WTC11 (cell line): ENCODE measurements around the gene RBFOX1. TPM values are rescaled to one million over a fixed set of nuclear protein-coding genes. Genes with fewer than 3 reads are reported as not detected.

Experiments
- ATAC-seq: fragments of 200-7000 bp; cut with Tn5 transposase; 2 replicates; pipeline ENCODE4 v1.10.0; 2021; ENCODE audit warnings: mild to moderate bottlenecking, moderate library complexity
- CTCF ChIA-PET: fragments of 300-600 bp; sonication (Branson Sonifier 250); formaldehyde crosslinking; loops from one replicate; lab custom pipeline; 2021; ENCODE audit warnings: antibody characterized with exemption; lab: Charles Lee
- POLR2A ChIA-PET: fragments of 350-600 bp; sonication (Branson Sonifier 250); formaldehyde crosslinking; loops from one replicate; lab custom pipeline; 2021; ENCODE audit warnings: antibody characterized with exemption; lab: Charles Lee
- DNase-seq: peaks from one replicate; pipeline ENCODE4 v3.0.0; 2021; ENCODE audit warnings: low spot score
- H3K27ac Mint-ChIP-seq: 2 replicates; pipeline ENCODE4 v1.8.0; 2021; ENCODE audit warnings: mixed read lengths
- H3K27me3 Mint-ChIP-seq: 2 replicates; pipeline ENCODE4 v1.8.0; 2021; ENCODE audit warnings: low read depth, mild to moderate bottlenecking, moderate library complexity, mixed read lengths
- H3K36me3 Mint-ChIP-seq: 2 replicates; pipeline ENCODE4 v1.8.0; 2021; ENCODE audit warnings: mixed read lengths
- H3K4me1 Mint-ChIP-seq: 2 replicates; pipeline ENCODE4 v1.8.0; 2022; ENCODE audit warnings: mixed read lengths
- H3K4me3 Mint-ChIP-seq: 2 replicates; pipeline ENCODE4 v1.8.0; 2021; ENCODE audit warnings: mild to moderate bottlenecking, moderate library complexity, mixed read lengths
- H3K9me3 Mint-ChIP-seq: 2 replicates; pipeline ENCODE4 v1.8.0; 2021; ENCODE audit warnings: mixed read lengths
- CBFB ChIP-seq: sonication (generic); formaldehyde crosslinking; IDR thresholded peaks from 2 replicates; pipeline ENCODE4 v1.8.1; 2022; ENCODE audit warnings: mild to moderate bottlenecking, low read depth, missing genetic modification reagents
- FOXJ3 ChIP-seq: sonication (generic); formaldehyde crosslinking; IDR thresholded peaks from 2 replicates; pipeline ENCODE4 v1.9.0; 2021; ENCODE audit warnings: missing genetic modification reagents, mild to moderate bottlenecking, borderline replicate concordance
- FOXK1 ChIP-seq: sonication (generic); formaldehyde crosslinking; IDR thresholded peaks from 2 replicates; pipeline ENCODE4 v1.8.0; 2022; ENCODE audit warnings: mild to moderate bottlenecking, moderate library complexity, missing genetic modification reagents
- FOXP1 ChIP-seq: sonication (generic); formaldehyde crosslinking; IDR thresholded peaks from 2 replicates; pipeline ENCODE4 v1.8.0; 2022; ENCODE audit warnings: missing genetic modification reagents, mild to moderate bottlenecking, moderate library complexity, borderline replicate concordance
- GRHL2 ChIP-seq: fragments of 250-450 bp; sonication (Bioruptor Pico); IDR thresholded peaks from 2 replicates; pipeline ENCODE4 v1.8.0; 2022; ENCODE audit warnings: mild to moderate bottlenecking, moderate library complexity; ENCODE audit not compliant: insufficient replicate concordance, severe bottlenecking
- MXD4 ChIP-seq: fragments of 250-450 bp; sonication (Bioruptor Pico); IDR thresholded peaks from 2 replicates; pipeline ENCODE4 v1.8.0; 2021; ENCODE audit warnings: mild to moderate bottlenecking, moderate library complexity, borderline replicate concordance
- OVOL2 ChIP-seq: fragments of 250-450 bp; sonication (Bioruptor Pico); IDR thresholded peaks from 2 replicates; pipeline ENCODE4 v1.9.0; 2021; ENCODE audit warnings: mild to moderate bottlenecking, borderline replicate concordance
- RORB ChIP-seq: fragments of 250-450 bp; sonication (Bioruptor Pico); IDR thresholded peaks from 2 replicates; pipeline ENCODE4 v1.9.0; 2021; ENCODE audit warnings: mild to moderate bottlenecking
- SMAD3 ChIP-seq: sonication (generic); formaldehyde crosslinking; IDR thresholded peaks from 2 replicates; pipeline ENCODE4 v1.8.0; 2022; ENCODE audit warnings: missing genetic modification reagents, mild to moderate bottlenecking, borderline replicate concordance
- SMAD4 ChIP-seq: sonication (generic); formaldehyde crosslinking; IDR thresholded peaks from 2 replicates; pipeline ENCODE4 v1.8.0; 2022; ENCODE audit warnings: mild to moderate bottlenecking, missing genetic modification reagents
- ZNF396 ChIP-seq: fragments of 250-450 bp; sonication (Bioruptor Pico); IDR thresholded peaks from 2 replicates; pipeline ENCODE4 v1.8.0; 2021; ENCODE audit warnings: mild to moderate bottlenecking, moderate library complexity, borderline replicate concordance
- total RNA-seq: library from RNA; stranded (reverse); gene quantifications from 3 replicates; pipeline ENCODE4 v1.2.3, GENCODE V29; 2021
- TF ChIP-seq, protein P1 (sequence below): sonication (generic); formaldehyde crosslinking; IDR thresholded peaks from 2 replicates; pipeline ENCODE4 v1.8.1; 2023; ENCODE audit warnings: mild to moderate bottlenecking, missing genetic modification reagents, moderate library complexity
- TF ChIP-seq, protein P2 (sequence below): sonication (generic); formaldehyde crosslinking; IDR thresholded peaks from 2 replicates; pipeline ENCODE4 v1.8.1; 2022; ENCODE audit warnings: mild to moderate bottlenecking, moderate library complexity, missing genetic modification reagents
- TF ChIP-seq, protein P3 (sequence below): fragments of 200-600 bp; IDR thresholded peaks from 2 replicates; pipeline ENCODE4 v1.8.0; 2022; ENCODE audit warnings: antibody characterized with exemption
- TF ChIP-seq, protein P4 (sequence below): sonication (generic); formaldehyde crosslinking; IDR thresholded peaks from 2 replicates; pipeline ENCODE4 v1.8.0; 2022; ENCODE audit warnings: mild to moderate bottlenecking, missing genetic modification reagents
- TF ChIP-seq, protein P5 (sequence below): sonication (generic); formaldehyde crosslinking; IDR thresholded peaks from 2 replicates; pipeline ENCODE4 v1.8.0; 2022; ENCODE audit warnings: mild to moderate bottlenecking, missing genetic modification reagents
- TF ChIP-seq, protein P6 (sequence below): sonication (generic); formaldehyde crosslinking; conservative IDR thresholded peaks from 2 replicates; pipeline ENCODE4 v1.8.1; 2022; ENCODE audit warnings: mild to moderate bottlenecking, missing genetic modification reagents
- TF ChIP-seq, protein P7 (sequence below): sonication (generic); formaldehyde crosslinking; IDR thresholded peaks from 2 replicates; pipeline ENCODE4 v1.8.1; 2023; ENCODE audit warnings: mild to moderate bottlenecking, missing genetic modification reagents
- TF ChIP-seq, protein P8 (sequence below): fragments of 250-450 bp; sonication (Bioruptor Pico); IDR thresholded peaks from 2 replicates; pipeline ENCODE4 v1.9.0; 2021; ENCODE audit warnings: mild to moderate bottlenecking

Gene RBFOX1
- total RNA-seq, 1 experiment from 2014 or later: 1.1 TPM

DNA sequence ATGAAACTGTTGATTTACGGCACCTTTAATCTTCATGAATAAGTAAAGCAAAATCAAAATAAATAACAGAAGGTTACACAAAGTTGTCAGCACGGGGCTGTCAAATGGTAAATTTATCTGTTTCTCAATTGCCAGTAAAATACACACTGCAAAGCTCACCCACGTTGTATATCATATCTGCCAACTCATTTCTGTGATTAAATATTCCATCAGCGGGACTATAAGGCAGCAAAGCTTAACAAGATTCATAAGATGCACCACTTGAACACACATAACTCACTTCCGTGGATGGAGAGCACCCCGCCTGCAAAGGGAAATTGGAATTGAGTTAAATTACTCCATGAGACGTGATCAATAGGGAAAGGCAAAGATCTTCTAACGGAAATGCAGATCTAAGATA is 280.0 kb downstream of the RBFOX1 start:
- H3K27ac Mint-ChIP-seq: no peak overlapping the region
- no peaks in the 10 kb centered on the region for H3K4me1 Mint-ChIP-seq
- no peak for TF ChIP-seq RORB
- TF ChIP-seq SMAD3: no peak
- no peak for TF ChIP-seq FOXJ3 (CRISPR knock-in tag)
- TF ChIP-seq, protein P1, sequence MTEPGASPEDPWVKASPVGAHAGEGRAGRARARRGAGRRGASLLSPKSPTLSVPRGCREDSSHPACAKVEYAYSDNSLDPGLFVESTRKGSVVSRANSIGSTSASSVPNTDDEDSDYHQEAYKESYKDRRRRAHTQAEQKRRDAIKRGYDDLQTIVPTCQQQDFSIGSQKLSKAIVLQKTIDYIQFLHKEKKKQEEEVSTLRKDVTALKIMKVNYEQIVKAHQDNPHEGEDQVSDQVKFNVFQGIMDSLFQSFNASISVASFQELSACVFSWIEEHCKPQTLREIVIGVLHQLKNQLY (CRISPR knock-in tag): no peak
- TF ChIP-seq, protein P2, sequence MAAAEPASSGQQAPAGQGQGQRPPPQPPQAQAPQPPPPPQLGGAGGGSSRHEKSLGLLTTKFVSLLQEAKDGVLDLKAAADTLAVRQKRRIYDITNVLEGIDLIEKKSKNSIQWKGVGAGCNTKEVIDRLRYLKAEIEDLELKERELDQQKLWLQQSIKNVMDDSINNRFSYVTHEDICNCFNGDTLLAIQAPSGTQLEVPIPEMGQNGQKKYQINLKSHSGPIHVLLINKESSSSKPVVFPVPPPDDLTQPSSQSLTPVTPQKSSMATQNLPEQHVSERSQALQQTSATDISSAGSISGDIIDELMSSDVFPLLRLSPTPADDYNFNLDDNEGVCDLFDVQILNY (CRISPR knock-in tag): no peak
- TF ChIP-seq ZNF396 (CRISPR knock-in tag): no peak
- TF ChIP-seq FOXP1 (CRISPR knock-in tag): no peak
- TF ChIP-seq, protein P3, sequence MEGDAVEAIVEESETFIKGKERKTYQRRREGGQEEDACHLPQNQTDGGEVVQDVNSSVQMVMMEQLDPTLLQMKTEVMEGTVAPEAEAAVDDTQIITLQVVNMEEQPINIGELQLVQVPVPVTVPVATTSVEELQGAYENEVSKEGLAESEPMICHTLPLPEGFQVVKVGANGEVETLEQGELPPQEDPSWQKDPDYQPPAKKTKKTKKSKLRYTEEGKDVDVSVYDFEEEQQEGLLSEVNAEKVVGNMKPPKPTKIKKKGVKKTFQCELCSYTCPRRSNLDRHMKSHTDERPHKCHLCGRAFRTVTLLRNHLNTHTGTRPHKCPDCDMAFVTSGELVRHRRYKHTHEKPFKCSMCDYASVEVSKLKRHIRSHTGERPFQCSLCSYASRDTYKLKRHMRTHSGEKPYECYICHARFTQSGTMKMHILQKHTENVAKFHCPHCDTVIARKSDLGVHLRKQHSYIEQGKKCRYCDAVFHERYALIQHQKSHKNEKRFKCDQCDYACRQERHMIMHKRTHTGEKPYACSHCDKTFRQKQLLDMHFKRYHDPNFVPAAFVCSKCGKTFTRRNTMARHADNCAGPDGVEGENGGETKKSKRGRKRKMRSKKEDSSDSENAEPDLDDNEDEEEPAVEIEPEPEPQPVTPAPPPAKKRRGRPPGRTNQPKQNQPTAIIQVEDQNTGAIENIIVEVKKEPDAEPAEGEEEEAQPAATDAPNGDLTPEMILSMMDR: no peak
- TF ChIP-seq FOXK1 (CRISPR knock-in tag): no peak
- ChIA-PET CTCF (no interaction called here), POLR2A (no interaction called here)
- ATAC-seq: no peak
- H3K9me3 Mint-ChIP-seq: peaks cover 39% of the 10 kb centered on the region
- H3K4me3 Mint-ChIP-seq: no peak overlapping the region
- DNase-seq: no peak
- peaks cover 15% of the 10 kb centered on the region for H3K36me3 Mint-ChIP-seq
- no peaks in the 10 kb centered on the region for H3K27me3 Mint-ChIP-seq

DNA sequence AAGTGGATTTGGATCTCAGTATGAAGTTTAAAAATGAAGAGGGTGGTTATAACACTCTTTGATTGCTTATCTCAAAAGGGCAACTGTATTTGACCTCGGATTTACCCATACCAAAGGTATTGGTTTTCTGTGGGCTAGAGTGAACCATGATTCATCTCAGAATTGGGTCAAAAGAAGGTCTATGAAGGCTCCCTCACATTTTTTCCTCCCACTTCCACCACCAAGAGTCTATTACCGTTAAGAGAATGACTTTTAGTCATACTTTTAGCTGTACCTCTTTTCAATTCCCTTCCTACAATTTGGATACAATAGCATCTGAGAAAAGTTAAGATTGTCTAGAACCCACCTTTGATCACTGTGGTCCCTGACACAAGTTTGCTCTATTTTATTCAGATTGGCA is 280.9 kb downstream of the RBFOX1 start:
- POLR2A ChIA-PET: no interaction called here
- TF ChIP-seq, protein P4, sequence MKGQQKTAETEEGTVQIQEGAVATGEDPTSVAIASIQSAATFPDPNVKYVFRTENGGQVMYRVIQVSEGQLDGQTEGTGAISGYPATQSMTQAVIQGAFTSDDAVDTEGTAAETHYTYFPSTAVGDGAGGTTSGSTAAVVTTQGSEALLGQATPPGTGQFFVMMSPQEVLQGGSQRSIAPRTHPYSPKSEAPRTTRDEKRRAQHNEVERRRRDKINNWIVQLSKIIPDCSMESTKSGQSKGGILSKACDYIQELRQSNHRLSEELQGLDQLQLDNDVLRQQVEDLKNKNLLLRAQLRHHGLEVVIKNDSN (CRISPR knock-in tag): no peak
- TF ChIP-seq FOXP1 (CRISPR knock-in tag) (no peak), SMAD3 (no peak), GRHL2 (CRISPR knock-in tag) (no peak), CBFB (no peak), FOXJ3 (CRISPR knock-in tag) (no peak), SMAD4 (CRISPR knock-in tag) (no peak), OVOL2 (CRISPR knock-in tag) (no peak), MXD4 (no peak)
- TF ChIP-seq, protein P5, sequence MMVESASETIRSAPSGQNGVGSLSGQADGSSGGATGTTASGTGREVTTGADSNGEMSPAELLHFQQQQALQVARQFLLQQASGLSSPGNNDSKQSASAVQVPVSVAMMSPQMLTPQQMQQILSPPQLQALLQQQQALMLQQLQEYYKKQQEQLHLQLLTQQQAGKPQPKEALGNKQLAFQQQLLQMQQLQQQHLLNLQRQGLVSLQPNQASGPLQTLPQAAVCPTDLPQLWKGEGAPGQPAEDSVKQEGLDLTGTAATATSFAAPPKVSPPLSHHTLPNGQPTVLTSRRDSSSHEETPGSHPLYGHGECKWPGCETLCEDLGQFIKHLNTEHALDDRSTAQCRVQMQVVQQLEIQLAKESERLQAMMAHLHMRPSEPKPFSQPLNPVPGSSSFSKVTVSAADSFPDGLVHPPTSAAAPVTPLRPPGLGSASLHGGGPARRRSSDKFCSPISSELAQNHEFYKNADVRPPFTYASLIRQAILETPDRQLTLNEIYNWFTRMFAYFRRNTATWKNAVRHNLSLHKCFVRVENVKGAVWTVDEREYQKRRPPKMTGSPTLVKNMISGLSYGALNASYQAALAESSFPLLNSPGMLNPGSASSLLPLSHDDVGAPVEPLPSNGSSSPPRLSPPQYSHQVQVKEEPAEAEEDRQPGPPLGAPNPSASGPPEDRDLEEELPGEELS (CRISPR knock-in tag): no peak
- TF ChIP-seq, protein P6, sequence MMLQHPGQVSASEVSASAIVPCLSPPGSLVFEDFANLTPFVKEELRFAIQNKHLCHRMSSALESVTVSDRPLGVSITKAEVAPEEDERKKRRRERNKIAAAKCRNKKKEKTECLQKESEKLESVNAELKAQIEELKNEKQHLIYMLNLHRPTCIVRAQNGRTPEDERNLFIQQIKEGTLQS (CRISPR knock-in tag): no peak
- TF ChIP-seq, protein P7, sequence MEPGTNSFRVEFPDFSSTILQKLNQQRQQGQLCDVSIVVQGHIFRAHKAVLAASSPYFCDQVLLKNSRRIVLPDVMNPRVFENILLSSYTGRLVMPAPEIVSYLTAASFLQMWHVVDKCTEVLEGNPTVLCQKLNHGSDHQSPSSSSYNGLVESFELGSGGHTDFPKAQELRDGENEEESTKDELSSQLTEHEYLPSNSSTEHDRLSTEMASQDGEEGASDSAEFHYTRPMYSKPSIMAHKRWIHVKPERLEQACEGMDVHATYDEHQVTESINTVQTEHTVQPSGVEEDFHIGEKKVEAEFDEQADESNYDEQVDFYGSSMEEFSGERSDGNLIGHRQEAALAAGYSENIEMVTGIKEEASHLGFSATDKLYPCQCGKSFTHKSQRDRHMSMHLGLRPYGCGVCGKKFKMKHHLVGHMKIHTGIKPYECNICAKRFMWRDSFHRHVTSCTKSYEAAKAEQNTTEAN (CRISPR knock-in tag): no peak
- TF ChIP-seq, protein P8, sequence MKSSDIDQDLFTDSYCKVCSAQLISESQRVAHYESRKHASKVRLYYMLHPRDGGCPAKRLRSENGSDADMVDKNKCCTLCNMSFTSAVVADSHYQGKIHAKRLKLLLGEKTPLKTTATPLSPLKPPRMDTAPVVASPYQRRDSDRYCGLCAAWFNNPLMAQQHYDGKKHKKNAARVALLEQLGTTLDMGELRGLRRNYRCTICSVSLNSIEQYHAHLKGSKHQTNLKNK (CRISPR knock-in tag): no peak
- TF ChIP-seq, protein P3: no peak
- TF ChIP-seq, all 79 proteins: peak for 0
- H3K27me3 Mint-ChIP-seq: no peaks in the 10 kb centered on the region
- no peak overlapping the region for H3K4me3 Mint-ChIP-seq
- H3K9me3 Mint-ChIP-seq: peaks cover 39% of the 10 kb centered on the region
- H3K27ac Mint-ChIP-seq: no peak overlapping the region
- no peaks in the 10 kb centered on the region for H3K4me1 Mint-ChIP-seq
- peaks cover 15% of the 10 kb centered on the region for H3K36me3 Mint-ChIP-seq
- DNase-seq: no peak
- no peak for ATAC-seq
- CTCF ChIA-PET: no interaction called here
